Testis (tissue), 2 donors: ENCODE measurements around the gene HOXD1.

ENCODE experiments used
- CTCF ChIP-seq, 3 experiments: fragments of 450-650 bp in 2 of 3; fragments of 200-600 bp in 1 of 3; sonication (generic) in 1 of 3; IDR thresholded peaks; one replicate each; pipeline ENCODE4 v1.5.1; 2016 to 2019; ENCODE audit warnings: antibody characterized with exemption in 3 of 3, mild to moderate bottlenecking in 2 of 3, moderate library complexity in 1 of 3
- POLR2A ChIP-seq: fragments of 450-650 bp; IDR thresholded peaks from one replicate; pipeline ENCODE4 v1.6.1; 2017; ENCODE audit warnings: antibody characterized with exemption, mild to moderate bottlenecking, moderate library complexity

- no peak for TF ChIP-seq CTCF (IDR thresholded peaks at IDR 0.05)
- TF ChIP-seq POLR2A: no peak
These were observed 27.3 kb upstream of the HOXD1 start for GRCh38 chr2:176160986-176161824.
